Subcutaneous preadipocyte (primary cell): ENCODE data around the gene TMPRSS2. TPM values are rescaled to one million over a fixed set of nuclear protein-coding genes. Genes with fewer than 3 reads are reported as not detected.

Experiments used
- small RNA-seq: library from RNA; depleted of rRNA; stranded (forward); fragments of <200 nt; gene quantifications from one replicate; pipeline ENCODE3, GENCODE V24; 2012
- total RNA-seq: library from RNA; depleted of rRNA; stranded (reverse); fragments of >200 nt; gene quantifications from 2 replicates; pipeline ENCODE4 v1.2.3, GENCODE V29; 2012

The TMPRSS2 gene
- not detected in 2 replicates for total RNA-seq

DNA sequence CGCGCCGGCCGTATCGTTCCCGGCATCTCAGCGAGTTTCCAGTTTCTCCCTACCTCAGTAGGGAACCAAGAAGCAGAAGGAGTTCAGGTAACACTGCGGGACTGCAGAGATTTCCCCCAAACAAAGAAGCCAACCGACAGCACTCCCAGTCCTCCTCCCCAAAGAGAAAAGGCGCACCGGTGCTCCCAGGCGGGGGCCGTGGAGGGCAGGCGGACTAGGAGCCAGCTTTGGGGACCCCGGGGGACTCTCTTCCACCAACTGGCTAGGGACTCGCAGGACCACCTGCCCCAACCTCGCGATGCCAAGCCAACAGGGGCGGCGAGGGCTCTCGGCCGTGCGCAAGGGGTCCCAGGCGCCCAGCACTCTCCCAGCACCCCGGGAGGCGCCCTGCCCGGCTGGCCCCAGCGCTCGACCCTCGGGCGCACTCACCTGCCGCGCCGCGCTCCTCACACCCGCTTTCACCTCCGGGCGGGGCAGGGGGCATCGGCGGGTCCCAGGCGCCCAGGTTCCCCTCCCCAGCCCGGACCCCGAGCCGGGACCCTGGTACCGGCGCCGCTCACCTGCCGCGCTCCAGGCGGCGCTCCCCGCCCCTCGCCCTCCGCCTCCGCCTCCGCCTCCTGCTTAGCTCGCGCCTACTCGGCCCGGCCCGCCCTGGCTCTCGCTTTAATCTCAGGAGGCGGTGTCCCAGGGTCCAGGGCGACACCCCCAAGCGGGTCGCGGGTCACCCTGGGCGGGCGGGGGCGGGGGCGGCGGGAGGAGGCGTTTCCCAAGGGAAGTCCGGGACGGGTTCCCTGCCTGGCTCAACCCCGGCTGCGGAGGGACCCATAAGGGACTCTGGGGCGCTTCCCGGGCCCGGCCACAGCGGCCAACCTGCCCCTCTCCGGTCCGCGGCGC, at the start of gene TMPRSS2:
Gene TMPRSS2 (minus strand): TSS at position 638 of the 894 bp plus-strand sequence. CDS start 10,025 bp downstream, outside the sequence.

GRCh38 chr21:41425954-41426675, 81.8 kb downstream of the TMPRSS2 start, which contains the start of gene MX1:
Gene MX1, plus strand, starts transcription at chr21:41426239. Its CDS starts 5,832 bp downstream, at chr21:41432071.

Small RNA genes within 50 kb of the gene (small RNA-seq; reads per million reads assigned to genes)
- not detected for gene RF00421

Other genes starting within 250 kb of the TMPRSS2 start
- gene FAM3B, start 191.4 kb downstream of the TMPRSS2 start, total RNA-seq, result not detected in 2 replicates
- gene MX2, start 146.1 kb downstream of the TMPRSS2 start, total RNA-seq, result 1.8 and 8.1 TPM in 2 replicates
- gene MX1, start 81.9 kb downstream of the TMPRSS2 start, total RNA-seq, result 2.3 and 7.7 TPM in 2 replicates